MM.1S (cell line): ENCODE results near the gene CHST1.

Source experiments
- EZH2 ChIP-seq: fragments of 300-600 bp; sonication (generic); optimal IDR thresholded peaks from 2 replicates; pipeline ENCODE3; 2017; ENCODE audit warnings: low read depth, mild to moderate bottlenecking, antibody characterized with exemption, low read length, mixed read lengths
- EZH2phosphoT487 ChIP-seq: fragments of 300-600 bp; sonication (generic); IDR thresholded peaks from 2 replicates; pipeline ENCODE4 v1.6.1; 2018; ENCODE audit warnings: antibody characterized with exemption, low read length
- TF ChIP-seq, protein P1 (sequence below): fragments of 300-600 bp; sonication (generic); IDR thresholded peaks from 2 replicates; pipeline ENCODE4 v1.5.1; 2016; ENCODE audit warnings: antibody characterized with exemption, low read length, mixed read lengths

- TF ChIP-seq EZH2 = no peak
- TF ChIP-seq, protein P1, sequence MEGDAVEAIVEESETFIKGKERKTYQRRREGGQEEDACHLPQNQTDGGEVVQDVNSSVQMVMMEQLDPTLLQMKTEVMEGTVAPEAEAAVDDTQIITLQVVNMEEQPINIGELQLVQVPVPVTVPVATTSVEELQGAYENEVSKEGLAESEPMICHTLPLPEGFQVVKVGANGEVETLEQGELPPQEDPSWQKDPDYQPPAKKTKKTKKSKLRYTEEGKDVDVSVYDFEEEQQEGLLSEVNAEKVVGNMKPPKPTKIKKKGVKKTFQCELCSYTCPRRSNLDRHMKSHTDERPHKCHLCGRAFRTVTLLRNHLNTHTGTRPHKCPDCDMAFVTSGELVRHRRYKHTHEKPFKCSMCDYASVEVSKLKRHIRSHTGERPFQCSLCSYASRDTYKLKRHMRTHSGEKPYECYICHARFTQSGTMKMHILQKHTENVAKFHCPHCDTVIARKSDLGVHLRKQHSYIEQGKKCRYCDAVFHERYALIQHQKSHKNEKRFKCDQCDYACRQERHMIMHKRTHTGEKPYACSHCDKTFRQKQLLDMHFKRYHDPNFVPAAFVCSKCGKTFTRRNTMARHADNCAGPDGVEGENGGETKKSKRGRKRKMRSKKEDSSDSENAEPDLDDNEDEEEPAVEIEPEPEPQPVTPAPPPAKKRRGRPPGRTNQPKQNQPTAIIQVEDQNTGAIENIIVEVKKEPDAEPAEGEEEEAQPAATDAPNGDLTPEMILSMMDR = no peak
- TF ChIP-seq EZH2phosphoT487 = no peak
Observed at GRCh38 chr11:45659818-45660160, 5.6 kb downstream of the CHST1 start.
